A204.1 (cell line): Measurements from ENCODE around the gene PRR29.

ENCODE experiments used
- FAIRE-seq: peaks from 2 replicates; lab custom pipeline; 2012; peaks lifted over from hg19 to GRCh38; lab: Jason Lieb, UNC

PRR29 gene

GRCh38 chr17:64048805-64049204 lies 50.7 kb downstream of the PRR29 start:
- FAIRE-seq = no peak

GRCh38 chr17:64051153-64051552 lies 53.0 kb downstream of the PRR29 start:
- no peak for FAIRE-seq

DNA sequence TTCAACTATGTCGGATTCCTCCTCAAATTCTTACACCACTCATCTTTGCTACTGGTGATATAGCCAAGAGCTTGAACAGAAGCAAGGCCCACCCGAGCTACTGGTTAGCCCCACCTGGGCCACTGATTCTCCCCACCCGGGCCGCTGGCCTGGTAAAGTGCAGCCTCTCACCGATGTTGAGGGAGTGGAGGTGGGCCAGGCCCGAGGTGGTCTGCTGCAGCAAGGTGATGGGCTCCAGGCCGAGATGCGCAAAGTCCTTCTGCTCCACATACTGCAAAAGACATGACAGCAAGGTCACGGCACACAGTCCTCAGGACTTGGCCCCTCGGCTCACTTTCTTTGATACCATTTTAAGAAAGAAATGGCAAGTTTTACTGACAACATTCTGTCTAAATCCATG lies 55.0 kb downstream of the PRR29 start:
- FAIRE-seq = no peak
